Measurements from ENCODE around the gene RAB1A.

Gene RAB1A

DNA sequence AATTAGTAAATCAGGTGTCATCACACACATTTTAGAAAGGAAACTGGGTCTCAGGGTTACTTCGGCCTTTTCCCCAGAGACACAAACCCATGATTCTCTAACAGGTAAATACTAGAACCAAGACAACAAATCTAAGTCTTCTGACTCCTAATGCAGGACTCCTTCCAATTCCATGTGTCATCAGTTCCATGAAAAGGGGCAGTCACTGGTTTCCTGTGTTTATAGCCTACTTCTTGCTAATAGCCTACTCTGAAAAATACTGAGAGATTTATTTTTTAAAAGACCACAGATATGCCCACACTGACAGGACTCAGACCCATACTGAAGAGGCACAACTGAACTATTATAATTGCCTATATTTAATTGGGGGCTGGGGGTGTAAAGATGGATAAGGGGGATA lies 33.0 kb downstream of the RAB1A start:
- no peaks in the 10 kb centered on the region for H3K27me3 ChIP-seq (ENCODE audit: control insufficient read depth, insufficient read depth, low read length)
- no peak for DNase-seq (ENCODE audit: low read depth, low spot score)
- no peaks in the 10 kb centered on the region for H3K4me1 ChIP-seq (ENCODE audit: control insufficient read depth, insufficient read depth, low read length)
- WGBS (ENCODE audit: insufficient coverage, insufficient read length) = no CpG with 5 or more reads among the region's 1 CpG
- H3K9me3 ChIP-seq (ENCODE audit: control insufficient read depth, insufficient read depth, low read length) = no peaks in the 10 kb centered on the region
- no peak overlapping the region for H3K27ac ChIP-seq (ENCODE audit: low read length)
- H3K4me3 ChIP-seq (ENCODE audit: low read length) = no peak overlapping the region
- H3K36me3 ChIP-seq (ENCODE audit: control insufficient read depth, insufficient read depth, low read length) = no peaks in the 10 kb centered on the region; the same call in 1 of the 2 replicates

GRCh38 chr2:65093211-65093610 lies 36.7 kb downstream of the RAB1A start:
- Histone ChIP-seq H3K4me3 (ENCODE audit: low read length) (no peak overlapping the region), H3K4me1 (ENCODE audit: control insufficient read depth, insufficient read depth, low read length) (no peaks in the 10 kb centered on the region), H3K27me3 (ENCODE audit: control insufficient read depth, insufficient read depth, low read length) (no peaks in the 10 kb centered on the region), H3K9me3 (ENCODE audit: control insufficient read depth, insufficient read depth, low read length) (no peaks in the 10 kb centered on the region), H3K27ac (ENCODE audit: low read length) (no peak overlapping the region), H3K36me3 (ENCODE audit: control insufficient read depth, insufficient read depth, low read length) (no peaks in the 10 kb centered on the region; the same call in 1 of the 2 replicates)
- DNase-seq (ENCODE audit: low read depth, low spot score) = no peak

- Histone ChIP-seq H3K27ac (ENCODE audit: low read length) (no peak overlapping the region), H3K4me1 (ENCODE audit: control insufficient read depth, insufficient read depth, low read length) (no peaks in the 10 kb centered on the region), H3K27me3 (ENCODE audit: control insufficient read depth, insufficient read depth, low read length) (no peaks in the 10 kb centered on the region), H3K36me3 (ENCODE audit: control insufficient read depth, insufficient read depth, low read length) (no peaks in the 10 kb centered on the region; the same call in 1 of the 2 replicates), H3K4me3 (ENCODE audit: low read length) (no peak overlapping the region), H3K9me3 (ENCODE audit: control insufficient read depth, insufficient read depth, low read length) (no peaks in the 10 kb centered on the region)
- no peak for DNase-seq (ENCODE audit: low read depth, low spot score)
- no CpG with 5 or more reads among the region's 4 CpGs for WGBS (ENCODE audit: insufficient coverage, insufficient read length)
These were observed 37.1 kb downstream of the RAB1A start for GRCh38 chr2:65092791-65093190.

DNA sequence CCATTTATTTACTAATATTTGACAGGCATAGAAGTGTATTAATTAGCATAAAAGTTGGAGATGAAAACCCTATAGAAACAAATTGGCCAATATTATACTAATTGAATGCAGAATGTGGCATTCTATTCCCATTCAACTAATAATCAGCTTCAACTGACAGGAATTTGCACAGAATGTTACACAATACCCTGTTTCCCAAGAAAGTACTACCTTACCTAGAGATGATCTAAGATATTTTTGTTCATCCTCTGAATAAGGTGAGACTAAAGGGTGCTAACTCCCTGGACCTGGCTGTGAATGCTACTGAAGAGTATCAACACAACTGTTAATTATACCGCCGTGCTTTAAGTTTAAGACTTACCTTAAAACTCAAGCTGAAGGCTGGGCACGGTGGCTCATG lies 44.8 kb downstream of the RAB1A start:
- no peak for DNase-seq (ENCODE audit: low read depth, low spot score)
- no peaks in the 10 kb centered on the region for H3K9me3 ChIP-seq (ENCODE audit: control insufficient read depth, insufficient read depth, low read length)
- H3K27me3 ChIP-seq (ENCODE audit: control insufficient read depth, insufficient read depth, low read length) = no peaks in the 10 kb centered on the region
- H3K27ac ChIP-seq (ENCODE audit: low read length) = no peak overlapping the region
- H3K36me3 ChIP-seq (ENCODE audit: control insufficient read depth, insufficient read depth, low read length) = peaks cover 11% of the 10 kb centered on the region
- WGBS (ENCODE audit: insufficient coverage, insufficient read length) = no CpG with 5 or more reads among the region's 3 CpGs
- no peaks in the 10 kb centered on the region for H3K4me1 ChIP-seq (ENCODE audit: control insufficient read depth, insufficient read depth, low read length)
- H3K4me3 ChIP-seq (ENCODE audit: low read length) = no peak overlapping the region

DNA sequence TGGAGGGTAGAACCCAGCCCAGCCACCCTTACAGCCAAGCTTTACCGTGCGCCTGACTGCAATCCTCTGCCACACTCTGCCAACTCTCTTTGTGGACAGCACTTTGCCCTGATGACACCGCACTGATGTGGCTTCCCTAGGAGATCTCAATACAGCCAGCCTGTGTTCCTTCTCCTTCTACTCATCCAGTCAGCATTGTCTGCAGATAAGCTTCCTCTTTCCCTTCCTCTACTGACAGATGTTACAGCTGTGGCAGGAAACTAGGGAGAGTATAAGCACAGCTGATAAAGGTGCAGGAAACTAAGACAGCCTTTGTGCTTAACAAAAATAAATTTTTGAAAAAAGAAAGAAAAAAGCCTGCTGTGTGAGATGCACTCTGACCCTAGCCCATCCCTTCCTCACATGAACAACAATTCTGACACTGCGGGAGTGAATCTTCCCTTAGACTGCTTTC lies 48.6 kb downstream of the RAB1A start:
- no CpG with 5 or more reads among the region's 4 CpGs for WGBS (ENCODE audit: insufficient coverage, insufficient read length)
- no peak for DNase-seq (ENCODE audit: low read depth, low spot score)
- H3K36me3 ChIP-seq (ENCODE audit: control insufficient read depth, insufficient read depth, low read length) = peaks cover 14% of the 10 kb centered on the region
- no peaks in the 10 kb centered on the region for H3K9me3 ChIP-seq (ENCODE audit: control insufficient read depth, insufficient read depth, low read length)
- no peak overlapping the region for H3K27ac ChIP-seq (ENCODE audit: low read length)
- H3K4me1 ChIP-seq (ENCODE audit: control insufficient read depth, insufficient read depth, low read length) = peaks cover 5% of the 10 kb centered on the region
- H3K27me3 ChIP-seq (ENCODE audit: control insufficient read depth, insufficient read depth, low read length) = no peaks in the 10 kb centered on the region
- H3K4me3 ChIP-seq (ENCODE audit: low read length) = no peak overlapping the region

DNA sequence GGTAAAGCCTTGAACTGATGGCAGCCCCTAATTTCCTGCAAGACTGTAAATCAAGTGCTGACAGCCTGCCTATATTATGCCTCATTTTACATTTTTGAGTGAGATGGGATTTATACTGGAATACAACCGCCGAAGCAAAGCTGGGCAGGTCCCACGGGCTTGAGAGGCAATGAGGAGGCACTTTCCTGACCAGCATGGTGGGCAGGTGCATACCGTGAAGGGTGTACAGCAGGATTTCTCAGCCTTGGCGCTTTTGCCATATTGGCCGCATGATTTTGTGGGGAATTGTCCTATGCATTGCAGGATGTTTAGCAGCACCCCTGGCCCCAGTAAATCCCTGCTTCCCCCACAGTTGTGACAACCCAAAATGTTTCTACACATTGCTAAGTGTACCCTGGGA lies 50.9 kb downstream of the RAB1A start:
- H3K27me3 ChIP-seq (ENCODE audit: control insufficient read depth, insufficient read depth, low read length) = no peaks in the 10 kb centered on the region
- DNase-seq (ENCODE audit: low read depth, low spot score) = no peak
- peaks cover 14% of the 10 kb centered on the region for H3K36me3 ChIP-seq (ENCODE audit: control insufficient read depth, insufficient read depth, low read length)
- peaks cover 8% of the 10 kb centered on the region for H3K4me1 ChIP-seq (ENCODE audit: control insufficient read depth, insufficient read depth, low read length)
- no CpG with 5 or more reads among the region's 6 CpGs for WGBS (ENCODE audit: insufficient coverage, insufficient read length)
- H3K27ac ChIP-seq (ENCODE audit: low read length) = no peak overlapping the region
- no peak overlapping the region for H3K4me3 ChIP-seq (ENCODE audit: low read length)
- H3K9me3 ChIP-seq (ENCODE audit: control insufficient read depth, insufficient read depth, low read length) = no peaks in the 10 kb centered on the region

DNA sequence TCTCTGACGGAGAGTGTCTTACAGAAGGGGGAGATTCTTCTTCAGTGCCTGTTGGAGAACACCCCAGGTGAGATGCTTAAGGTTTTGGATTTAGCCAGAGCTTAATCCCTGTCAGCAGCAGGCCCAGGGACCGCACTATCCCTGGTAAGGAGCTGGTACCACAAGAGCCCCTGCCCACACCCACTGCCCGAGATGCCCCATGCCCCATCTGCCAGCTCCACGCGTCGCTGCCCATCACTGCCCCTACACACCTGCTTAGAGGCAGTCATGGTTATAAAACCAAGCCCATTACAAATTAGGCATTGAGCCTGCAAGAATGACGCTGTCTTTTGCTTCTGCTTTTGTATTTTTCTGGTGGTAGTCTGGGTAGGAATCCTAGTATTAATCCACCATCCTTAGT lies 52.0 kb downstream of the RAB1A start:
- WGBS (ENCODE audit: insufficient coverage, insufficient read length) = no CpG with 5 or more reads among the region's 7 CpGs
- Histone ChIP-seq H3K4me1 (ENCODE audit: control insufficient read depth, insufficient read depth, low read length) (peaks cover 8% of the 10 kb centered on the region), H3K36me3 (ENCODE audit: control insufficient read depth, insufficient read depth, low read length) (peaks cover 19% of the 10 kb centered on the region), H3K4me3 (ENCODE audit: low read length) (no peak overlapping the region), H3K27ac (ENCODE audit: low read length) (no peak overlapping the region), H3K27me3 (ENCODE audit: control insufficient read depth, insufficient read depth, low read length) (no peaks in the 10 kb centered on the region), H3K9me3 (ENCODE audit: control insufficient read depth, insufficient read depth, low read length) (no peaks in the 10 kb centered on the region)
- DNase-seq (ENCODE audit: low read depth, low spot score) = no peak

GRCh38 chr2:65076345-65076710 lies 53.6 kb downstream of the RAB1A start:
- Histone ChIP-seq H3K4me1 (ENCODE audit: control insufficient read depth, insufficient read depth, low read length) (peaks cover 8% of the 10 kb centered on the region), H3K4me3 (ENCODE audit: low read length) (no peak overlapping the region), H3K27ac (ENCODE audit: low read length) (no peak overlapping the region), H3K27me3 (ENCODE audit: control insufficient read depth, insufficient read depth, low read length) (no peaks in the 10 kb centered on the region), H3K36me3 (ENCODE audit: control insufficient read depth, insufficient read depth, low read length) (peaks cover 29% of the 10 kb centered on the region; the same call in 1 of the 2 replicates), H3K9me3 (ENCODE audit: control insufficient read depth, insufficient read depth, low read length) (no peaks in the 10 kb centered on the region)
- no peak for DNase-seq (ENCODE audit: low read depth, low spot score)
- whole genome bisulfite sequencing (ENCODE audit: insufficient coverage, insufficient read length) = no CpG with 5 or more reads among the region's 7 CpGs

GRCh38 chr2:65075605-65076344 lies 54.1 kb downstream of the RAB1A start:
- Histone ChIP-seq H3K36me3 (ENCODE audit: control insufficient read depth, insufficient read depth, low read length) (peaks cover 33% of the 10 kb centered on the region; the same call in 1 of the 2 replicates), H3K4me3 (ENCODE audit: low read length) (no peak overlapping the region), H3K27ac (ENCODE audit: low read length) (no peak overlapping the region), H3K27me3 (ENCODE audit: control insufficient read depth, insufficient read depth, low read length) (no peaks in the 10 kb centered on the region), H3K9me3 (ENCODE audit: control insufficient read depth, insufficient read depth, low read length) (no peaks in the 10 kb centered on the region), H3K4me1 (ENCODE audit: control insufficient read depth, insufficient read depth, low read length) (peaks cover 8% of the 10 kb centered on the region)
- no peak for DNase-seq (ENCODE audit: low read depth, low spot score)
- no CpG with 5 or more reads among the region's 5 CpGs for WGBS (ENCODE audit: insufficient coverage, insufficient read length)

- H3K9me3 ChIP-seq (ENCODE audit: control insufficient read depth, insufficient read depth, low read length) = no peaks in the 10 kb centered on the region
- 100% methylated on average over 2 of the region's 9 CpGs for WGBS (ENCODE audit: insufficient coverage, insufficient read length)
- peaks cover 33% of the 10 kb centered on the region; the same call in 1 of the 2 replicates for H3K36me3 ChIP-seq (ENCODE audit: control insufficient read depth, insufficient read depth, low read length)
- H3K4me3 ChIP-seq (ENCODE audit: low read length) = no peak overlapping the region
- no peaks in the 10 kb centered on the region for H3K27me3 ChIP-seq (ENCODE audit: control insufficient read depth, insufficient read depth, low read length)
- peaks cover 8% of the 10 kb centered on the region for H3K4me1 ChIP-seq (ENCODE audit: control insufficient read depth, insufficient read depth, low read length)
- no peak overlapping the region for H3K27ac ChIP-seq (ENCODE audit: low read length)
- no peak for DNase-seq (ENCODE audit: low read depth, low spot score)
These were observed 54.7 kb downstream of the RAB1A start for GRCh38 chr2:65075176-65075575.
